ENCODE measurements around the gene GRK6. TPM values are rescaled to one million over a fixed set of nuclear protein-coding genes. Genes with fewer than 3 reads are reported as not detected.
A peak's percentile ranks its signal among the peaks of the same experiment; 100 is the strongest.

The GRK6 gene
- total and polyA plus RNA-seq, 9 of the 15 experiments (the other 6 are each of a cell fraction or from before 2014, with no cell fraction given): 0.63 to 122 (median 44.5) TPM

DNA sequence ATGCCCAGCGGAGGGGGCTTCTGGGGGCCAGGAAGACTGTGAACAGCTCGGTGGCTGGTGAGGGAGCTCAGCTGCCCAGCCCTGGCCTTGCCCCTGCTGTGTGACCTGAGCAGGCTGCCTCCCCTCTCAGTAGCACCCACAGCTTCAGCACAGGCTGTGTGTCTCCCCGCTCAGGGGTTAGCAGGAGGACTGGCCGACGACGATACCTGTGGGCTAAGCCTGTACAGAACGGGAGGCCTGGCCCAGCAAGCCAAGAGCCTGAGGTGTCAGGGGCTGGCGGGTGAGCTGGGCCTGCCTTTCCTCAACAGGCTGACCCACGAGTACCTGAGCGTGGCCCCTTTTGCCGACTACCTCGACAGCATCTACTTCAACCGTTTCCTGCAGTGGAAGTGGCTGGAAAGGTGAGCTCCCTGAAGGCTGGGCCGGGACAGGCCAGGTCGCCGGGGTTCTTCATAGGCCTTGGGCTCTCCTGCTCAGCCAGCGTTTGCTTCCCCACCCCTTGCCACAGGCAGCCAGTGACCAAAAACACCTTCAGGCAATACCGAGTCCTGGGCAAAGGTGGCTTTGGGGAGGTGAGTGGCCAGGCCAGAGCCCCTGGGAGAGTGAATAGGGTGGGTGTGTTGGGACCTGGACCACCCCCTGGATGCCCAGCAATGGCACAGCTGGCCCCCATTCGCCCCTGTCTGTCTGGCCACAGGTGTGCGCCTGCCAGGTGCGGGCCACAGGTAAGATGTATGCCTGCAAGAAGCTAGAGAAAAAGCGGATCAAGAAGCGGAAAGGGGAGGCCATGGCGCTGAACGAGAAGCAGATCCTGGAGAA lies 6.6 kb downstream of the GRK6 start (continued):
- TF ChIP-seq, protein P1, sequence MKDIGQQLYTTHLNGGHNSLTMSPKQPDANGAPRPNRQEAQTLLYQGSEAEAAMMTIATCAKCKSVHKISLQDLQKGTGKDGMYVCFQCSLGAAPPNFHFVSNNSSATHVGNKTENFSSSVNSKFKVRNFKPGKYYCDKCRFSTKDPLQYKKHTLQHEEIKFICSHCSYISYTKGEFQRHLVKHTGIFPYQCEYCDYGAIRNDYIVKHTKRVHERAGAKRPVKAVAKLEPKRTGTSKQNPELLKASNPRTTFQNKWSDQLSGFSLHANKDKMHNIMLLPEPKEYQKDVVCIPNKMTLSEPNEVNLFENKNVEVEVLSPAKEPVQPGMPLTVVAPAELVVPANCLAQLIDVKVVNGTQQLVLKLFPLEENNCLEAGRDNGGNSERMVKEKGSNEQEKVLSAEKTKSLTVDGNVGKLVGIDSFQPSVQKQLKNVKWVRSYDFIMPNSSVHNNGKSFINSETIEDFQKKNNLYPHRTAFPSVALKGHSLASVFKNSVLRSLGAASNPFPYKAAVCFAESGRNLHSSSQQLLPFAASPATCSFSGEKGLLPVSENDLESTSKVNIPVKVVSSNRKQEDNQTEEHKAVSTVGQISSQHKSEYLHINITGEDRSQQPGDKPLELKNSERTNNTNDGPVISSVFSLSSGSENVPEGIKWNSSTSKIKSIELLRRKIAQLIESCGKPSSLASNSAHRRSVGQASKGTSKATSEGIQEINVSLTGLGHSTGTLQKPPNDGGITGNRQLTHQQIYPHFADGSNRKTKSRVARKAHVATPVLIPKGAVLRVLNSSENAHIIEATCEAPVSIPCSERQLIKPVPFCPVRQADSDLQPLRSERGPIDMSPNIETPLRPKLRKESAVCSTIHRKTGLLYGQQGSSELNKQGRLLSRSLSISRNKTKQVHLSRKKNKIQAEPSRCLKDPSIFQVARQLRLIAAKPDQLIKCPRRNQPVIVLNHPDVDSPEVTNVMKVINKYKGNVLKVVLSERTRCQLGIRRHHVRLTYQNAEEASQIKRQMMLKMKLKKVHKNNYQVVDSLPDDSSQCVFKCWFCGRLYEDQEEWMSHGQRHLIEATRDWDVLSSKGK (CRISPR knock-in tag; IDR thresholded peaks at IDR 0.05): no peak
- no peak for TF ChIP-seq GATAD2A (IDR thresholded peaks at IDR 0.05)
- no peak for TF ChIP-seq ADNP (tag; IDR thresholded peaks at IDR 0.05)
- TF ChIP-seq, protein P2, sequence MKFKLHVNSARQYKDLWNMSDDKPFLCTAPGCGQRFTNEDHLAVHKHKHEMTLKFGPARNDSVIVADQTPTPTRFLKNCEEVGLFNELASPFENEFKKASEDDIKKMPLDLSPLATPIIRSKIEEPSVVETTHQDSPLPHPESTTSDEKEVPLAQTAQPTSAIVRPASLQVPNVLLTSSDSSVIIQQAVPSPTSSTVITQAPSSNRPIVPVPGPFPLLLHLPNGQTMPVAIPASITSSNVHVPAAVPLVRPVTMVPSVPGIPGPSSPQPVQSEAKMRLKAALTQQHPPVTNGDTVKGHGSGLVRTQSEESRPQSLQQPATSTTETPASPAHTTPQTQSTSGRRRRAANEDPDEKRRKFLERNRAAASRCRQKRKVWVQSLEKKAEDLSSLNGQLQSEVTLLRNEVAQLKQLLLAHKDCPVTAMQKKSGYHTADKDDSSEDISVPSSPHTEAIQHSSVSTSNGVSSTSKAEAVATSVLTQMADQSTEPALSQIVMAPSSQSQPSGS (CRISPR knock-in tag; IDR thresholded peaks at IDR 0.05): no peak
- TF ChIP-seq, protein P3, sequence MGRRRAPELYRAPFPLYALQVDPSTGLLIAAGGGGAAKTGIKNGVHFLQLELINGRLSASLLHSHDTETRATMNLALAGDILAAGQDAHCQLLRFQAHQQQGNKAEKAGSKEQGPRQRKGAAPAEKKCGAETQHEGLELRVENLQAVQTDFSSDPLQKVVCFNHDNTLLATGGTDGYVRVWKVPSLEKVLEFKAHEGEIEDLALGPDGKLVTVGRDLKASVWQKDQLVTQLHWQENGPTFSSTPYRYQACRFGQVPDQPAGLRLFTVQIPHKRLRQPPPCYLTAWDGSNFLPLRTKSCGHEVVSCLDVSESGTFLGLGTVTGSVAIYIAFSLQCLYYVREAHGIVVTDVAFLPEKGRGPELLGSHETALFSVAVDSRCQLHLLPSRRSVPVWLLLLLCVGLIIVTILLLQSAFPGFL (CRISPR knock-in tag; IDR thresholded peaks at IDR 0.05): no peak
- no peak for TF ChIP-seq HLTF (IDR thresholded peaks at IDR 0.05)
- TF ChIP-seq POLR2A (conservative IDR thresholded peaks at IDR 0.05): 0 out of 2 replicates have a peak, but pooled peaks have one; percentile 20
- peak; percentile 70 for TF ChIP-seq POLR2G (IDR thresholded peaks at IDR 0.05; ENCODE audit: low read depth, low read length)
- TF ChIP-seq SMAD1 (IDR thresholded peaks at IDR 0.05; ENCODE audit: low read depth, low read length, partially characterized antibody): no peak
- TF ChIP-seq, protein P4, sequence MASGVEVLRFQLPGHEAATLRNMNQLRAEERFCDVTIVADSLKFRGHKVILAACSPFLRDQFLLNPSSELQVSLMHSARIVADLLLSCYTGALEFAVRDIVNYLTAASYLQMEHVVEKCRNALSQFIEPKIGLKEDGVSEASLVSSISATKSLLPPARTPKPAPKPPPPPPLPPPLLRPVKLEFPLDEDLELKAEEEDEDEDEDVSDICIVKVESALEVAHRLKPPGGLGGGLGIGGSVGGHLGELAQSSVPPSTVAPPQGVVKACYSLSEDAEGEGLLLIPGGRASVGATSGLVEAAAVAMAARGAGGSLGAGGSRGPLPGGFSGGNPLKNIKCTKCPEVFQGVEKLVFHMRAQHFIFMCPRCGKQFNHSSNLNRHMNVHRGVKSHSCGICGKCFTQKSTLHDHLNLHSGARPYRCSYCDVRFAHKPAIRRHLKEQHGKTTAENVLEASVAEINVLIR (CRISPR knock-in tag; IDR thresholded peaks at IDR 0.05): no peak
- no peak for TF ChIP-seq CHD4 (IDR thresholded peaks at IDR 0.05; ENCODE audit: insufficient read depth, insufficient replicate concordance, low read depth, low read length, poor library complexity, severe bottlenecking)
- TF ChIP-seq ETV6 (IDR thresholded peaks at IDR 0.05; ENCODE audit: borderline replicate concordance in 1 of 2, low read depth in 2 of 2, low read length in 1 of 2): no peak
- TF ChIP-seq ETV6 (CRISPR knock-in tag; IDR thresholded peaks at IDR 0.05; ENCODE audit: borderline replicate concordance): no peak
- no peak for TF ChIP-seq ZNF408 (CRISPR knock-in tag; IDR thresholded peaks at IDR 0.05; ENCODE audit: low read depth)
- no peak for TF ChIP-seq HOXB6 (CRISPR knock-in tag; IDR thresholded peaks at IDR 0.05; ENCODE audit: borderline replicate concordance)

All from K562 (cell line).